ENCODE data around the gene SIAH3. TPM values are rescaled to one million over a fixed set of nuclear protein-coding genes. Genes with fewer than 3 reads are reported as not detected.
"Not testable (repeated sequence)": the region's sequence is repeated elsewhere in the genome, so short reads cannot be mapped to it uniquely, and the experiment has no call there.

SIAH3 gene
- total and polyA plus RNA-seq, 7 donors, result 0.01 TPM; not detected in 6

DNA sequence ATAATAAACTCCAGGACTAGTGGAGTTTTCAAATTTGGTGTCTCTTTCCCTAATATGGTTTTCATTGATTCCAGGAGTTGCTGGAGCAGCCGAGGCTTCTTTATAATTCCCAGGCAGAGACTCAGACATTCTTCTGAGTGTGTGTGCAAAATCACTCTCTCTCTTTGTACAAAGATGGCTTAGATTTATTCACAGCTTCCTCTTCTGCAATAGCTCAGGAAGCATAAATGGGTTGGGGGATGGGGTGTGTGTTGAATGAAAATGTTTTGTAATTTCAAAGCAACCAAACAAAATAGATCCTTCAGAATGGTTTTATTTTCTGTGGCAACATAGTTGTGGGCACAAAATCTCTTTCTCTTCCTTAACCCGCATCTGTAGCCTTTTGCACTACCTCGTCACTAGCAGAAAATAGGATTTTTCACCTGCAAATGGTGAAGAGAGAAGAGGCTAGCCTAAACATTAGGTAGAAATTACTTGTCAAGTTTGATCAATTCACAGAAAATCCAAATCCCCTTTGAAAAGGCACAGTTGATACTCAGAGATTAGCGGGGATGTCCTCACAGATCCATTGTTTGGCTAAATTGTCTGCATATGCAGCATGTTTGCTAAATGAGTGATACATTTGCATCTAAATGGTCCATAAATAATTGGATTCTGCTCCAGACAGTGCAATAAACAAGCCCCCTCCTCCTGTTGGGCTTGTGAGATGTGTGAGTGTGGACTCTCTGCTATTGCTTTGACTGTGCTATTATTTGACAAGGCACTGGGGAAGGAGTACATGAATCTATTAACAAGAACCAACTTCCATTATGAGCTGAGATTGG, 82.7 kb downstream of the SIAH3 start:
- Histone ChIP-seq H3K36me3 (no peaks in the 10 kb centered on the region), H3K4me1 (peaks cover 0 to 21% (median 18%) of the 10 kb centered on the region in 4 donors), H3K9me3 (no peaks in the 10 kb centered on the region), H3K27me3 (no peaks in the 10 kb centered on the region), H3K4me3 (no peak overlapping the region), H3K27ac (peak overlapping the region in 1 of 4 donors; percentile 26)
- intact Hi-C loops (cut with DNase I), result no loop called here
- 47 to 72% methylated on average over 4 of the region's 4 CpGs for WGBS, 2 donors
- no peak for TF ChIP-seq EP300 (IDR thresholded peaks at IDR 0.05)
- TF ChIP-seq POLR2AphosphoS5 (IDR thresholded peaks at IDR 0.05), result no peak
- TF ChIP-seq, protein P1, sequence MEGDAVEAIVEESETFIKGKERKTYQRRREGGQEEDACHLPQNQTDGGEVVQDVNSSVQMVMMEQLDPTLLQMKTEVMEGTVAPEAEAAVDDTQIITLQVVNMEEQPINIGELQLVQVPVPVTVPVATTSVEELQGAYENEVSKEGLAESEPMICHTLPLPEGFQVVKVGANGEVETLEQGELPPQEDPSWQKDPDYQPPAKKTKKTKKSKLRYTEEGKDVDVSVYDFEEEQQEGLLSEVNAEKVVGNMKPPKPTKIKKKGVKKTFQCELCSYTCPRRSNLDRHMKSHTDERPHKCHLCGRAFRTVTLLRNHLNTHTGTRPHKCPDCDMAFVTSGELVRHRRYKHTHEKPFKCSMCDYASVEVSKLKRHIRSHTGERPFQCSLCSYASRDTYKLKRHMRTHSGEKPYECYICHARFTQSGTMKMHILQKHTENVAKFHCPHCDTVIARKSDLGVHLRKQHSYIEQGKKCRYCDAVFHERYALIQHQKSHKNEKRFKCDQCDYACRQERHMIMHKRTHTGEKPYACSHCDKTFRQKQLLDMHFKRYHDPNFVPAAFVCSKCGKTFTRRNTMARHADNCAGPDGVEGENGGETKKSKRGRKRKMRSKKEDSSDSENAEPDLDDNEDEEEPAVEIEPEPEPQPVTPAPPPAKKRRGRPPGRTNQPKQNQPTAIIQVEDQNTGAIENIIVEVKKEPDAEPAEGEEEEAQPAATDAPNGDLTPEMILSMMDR (IDR thresholded peaks at IDR 0.05), result no peak
- no peak for TF ChIP-seq POLR2A (IDR thresholded peaks at IDR 0.05)
- DNase-seq, result no peak

DNA sequence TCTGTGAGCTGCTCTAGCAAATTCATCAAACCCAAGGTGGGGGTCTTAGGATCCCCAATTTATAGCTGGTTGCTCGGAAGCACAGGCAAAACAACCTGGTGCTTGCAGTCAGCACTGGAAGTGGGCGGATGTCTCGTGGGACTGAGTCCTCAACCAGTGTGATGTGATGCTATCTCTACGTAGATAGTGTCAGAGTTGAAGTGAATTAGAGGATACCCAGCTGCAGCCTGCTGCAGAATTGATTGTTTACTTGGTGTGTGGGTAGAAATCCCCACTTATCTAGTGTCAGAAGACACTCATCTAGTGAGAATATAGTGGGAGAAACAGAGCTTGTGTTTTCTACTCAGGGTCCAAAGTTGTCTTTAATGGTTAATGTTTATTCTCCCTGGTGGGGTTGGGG, 86.1 kb downstream of the SIAH3 start:
- TF ChIP-seq POLR2A (IDR thresholded peaks at IDR 0.05), result no peak
- TF ChIP-seq POLR2AphosphoS5 (IDR thresholded peaks at IDR 0.05), result no peak
- TF ChIP-seq, protein P1 (IDR thresholded peaks at IDR 0.05), result no peak
- TF ChIP-seq EP300 (IDR thresholded peaks at IDR 0.05), result no peak
- no peaks in the 10 kb centered on the region for H3K36me3 ChIP-seq
- H3K4me3 ChIP-seq, result no peak overlapping the region
- H3K9me3 ChIP-seq, result no peaks in the 10 kb centered on the region
- intact Hi-C loops (cut with DNase I), result no loop called here
- H3K27me3 ChIP-seq, result no peaks in the 10 kb centered on the region
- DNase-seq, result no peak
- no peak overlapping the region for H3K27ac ChIP-seq
- H3K4me1 ChIP-seq, result peaks cover 0 to 15% (median 10%) of the 10 kb centered on the region in 4 donors
- WGBS, 2 donors, result 73 to 77% methylated on average over 4 of the region's 4 CpGs

DNA sequence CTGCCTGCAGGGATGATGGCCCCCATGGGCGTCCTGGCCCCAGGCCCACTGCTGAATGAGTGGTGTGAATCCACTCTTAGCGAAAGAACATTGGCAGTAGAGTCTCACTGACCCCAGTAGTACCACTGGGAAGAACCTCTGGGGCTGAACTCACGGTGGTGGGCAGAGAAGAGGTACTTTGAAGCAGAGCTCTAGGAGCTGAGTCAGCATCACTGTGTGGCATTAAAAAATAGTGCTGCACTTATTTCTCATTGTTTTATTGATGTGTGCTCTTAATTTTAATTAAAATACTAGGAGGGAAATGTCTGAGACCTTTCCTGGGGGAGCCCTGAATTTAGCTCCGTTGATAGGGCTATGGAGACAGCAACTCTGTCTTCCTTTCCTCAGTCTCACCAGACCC, 88.1 kb downstream of the SIAH3 start:
- 81 to 89% methylated on average over 4 of the region's 4 CpGs for WGBS, 2 donors
- Histone ChIP-seq H3K27me3 (no peaks in the 10 kb centered on the region), H3K4me3 (no peak overlapping the region), H3K9me3 (no peaks in the 10 kb centered on the region), H3K4me1 (peaks cover 0 to 7% (median 3%) of the 10 kb centered on the region in 4 donors), H3K27ac (no peak overlapping the region), H3K36me3 (no peaks in the 10 kb centered on the region)
- intact Hi-C loops (cut with DNase I), result no loop called here
- DNase-seq, result no peak
- TF ChIP-seq POLR2AphosphoS5 (IDR thresholded peaks at IDR 0.05) (no peak), POLR2A (IDR thresholded peaks at IDR 0.05) (no peak), EP300 (IDR thresholded peaks at IDR 0.05) (no peak)
- TF ChIP-seq, protein P1 (IDR thresholded peaks at IDR 0.05), result no peak

DNA sequence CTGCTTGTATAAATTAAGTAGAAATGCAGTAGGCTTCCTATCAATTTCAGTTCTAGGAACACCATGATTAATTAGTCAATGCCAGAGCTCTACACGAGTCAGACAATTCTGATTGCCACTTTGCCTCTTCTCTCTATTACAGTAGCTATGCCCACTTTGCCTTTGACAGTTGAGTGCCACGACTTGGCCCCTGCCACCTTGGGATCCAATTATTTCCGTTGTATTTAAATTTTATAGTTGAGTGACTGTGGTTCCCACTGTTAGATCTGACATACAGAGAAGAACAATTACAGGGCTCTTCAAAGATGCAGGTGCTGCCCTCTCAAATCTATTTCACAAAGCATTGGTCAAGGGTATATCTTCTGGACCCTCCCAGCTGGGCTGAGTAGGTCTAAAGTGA, 94.0 kb downstream of the SIAH3 start:
- 70 to 74% methylated on average over 3 of the region's 3 CpGs for WGBS, 2 donors

DNA sequence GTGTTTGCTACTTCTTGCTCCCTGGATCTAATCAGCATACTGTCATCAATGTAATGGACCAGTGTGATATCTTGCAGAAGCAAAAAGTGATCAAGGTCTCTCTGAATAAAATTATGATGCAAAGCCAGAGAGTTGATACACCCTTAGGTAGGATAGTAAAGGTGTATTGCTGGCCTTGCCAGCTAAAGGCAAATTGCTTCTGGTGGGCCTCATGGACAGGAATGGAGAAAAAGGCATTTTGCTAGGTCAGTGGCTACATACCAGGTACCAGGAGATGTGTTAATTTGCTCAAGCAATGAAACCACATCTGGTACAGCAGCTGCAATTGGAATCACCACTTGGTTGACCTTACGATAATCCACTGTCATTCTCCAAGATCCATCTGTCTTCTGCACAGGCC, 95.1 kb downstream of the SIAH3 start:
- H3K36me3 ChIP-seq; H3K27me3 ChIP-seq; H3K4me1 ChIP-seq; H3K9me3 ChIP-seq; DNase-seq; H3K4me3 ChIP-seq; intact Hi-C loops (cut with DNase I); H3K27ac ChIP-seq: not testable (repeated sequence)
- 95 to 100% methylated on average over 1 of the region's 1 CpG for WGBS, 2 donors

More for the DNA sequence above, 94.0 kb downstream of the SIAH3 start:
- intact Hi-C loops (cut with DNase I); H3K27ac ChIP-seq; H3K9me3 ChIP-seq; H3K36me3 ChIP-seq; DNase-seq; H3K4me1 ChIP-seq; H3K4me3 ChIP-seq; H3K27me3 ChIP-seq: not testable (repeated sequence)

DNA sequence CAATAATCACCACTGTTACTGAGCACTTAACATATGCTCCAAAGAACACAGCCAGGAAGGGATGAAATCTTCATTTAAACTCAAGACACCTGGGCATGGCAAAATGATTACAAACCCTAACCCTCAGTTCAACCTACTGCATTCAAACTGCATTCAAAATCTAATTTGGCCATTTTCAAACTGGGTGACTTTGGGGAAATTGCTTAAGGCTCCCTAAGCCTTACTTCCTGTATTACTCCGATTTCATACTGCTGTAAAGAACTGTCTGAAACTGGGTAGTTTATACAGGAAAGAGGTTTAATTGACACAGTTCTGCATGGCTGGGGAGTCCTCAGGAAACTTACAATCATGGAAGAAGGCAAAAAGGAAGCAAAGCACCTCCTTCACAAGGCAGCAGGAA, 99.0 kb downstream of the SIAH3 start:
- TF ChIP-seq EP300 (IDR thresholded peaks at IDR 0.05) (no peak), POLR2AphosphoS5 (IDR thresholded peaks at IDR 0.05) (no peak), POLR2A (IDR thresholded peaks at IDR 0.05) (no peak)
- TF ChIP-seq, protein P1 (IDR thresholded peaks at IDR 0.05), result no peak
- no peak overlapping the region for H3K4me3 ChIP-seq
- H3K9me3 ChIP-seq, result peaks cover 0 to under 1% (median under 1%) of the 10 kb centered on the region in 4 donors
- no peaks in the 10 kb centered on the region for H3K4me1 ChIP-seq
- 82 to 85% methylated on average over 1 of the region's 1 CpG for WGBS, 2 donors
- H3K27me3 ChIP-seq, result no peaks in the 10 kb centered on the region
- no peaks in the 10 kb centered on the region for H3K36me3 ChIP-seq
- H3K27ac ChIP-seq, result no peak overlapping the region
- intact Hi-C loops (cut with DNase I), result no loop called here
- DNase-seq, result no peak

Measured in sigmoid colon (tissue), 7 donors.